ENCODE data around the gene SPATA1.
A peak's percentile ranks its signal among the peaks of the same experiment; 100 is the strongest.

Gene SPATA1, protein sequence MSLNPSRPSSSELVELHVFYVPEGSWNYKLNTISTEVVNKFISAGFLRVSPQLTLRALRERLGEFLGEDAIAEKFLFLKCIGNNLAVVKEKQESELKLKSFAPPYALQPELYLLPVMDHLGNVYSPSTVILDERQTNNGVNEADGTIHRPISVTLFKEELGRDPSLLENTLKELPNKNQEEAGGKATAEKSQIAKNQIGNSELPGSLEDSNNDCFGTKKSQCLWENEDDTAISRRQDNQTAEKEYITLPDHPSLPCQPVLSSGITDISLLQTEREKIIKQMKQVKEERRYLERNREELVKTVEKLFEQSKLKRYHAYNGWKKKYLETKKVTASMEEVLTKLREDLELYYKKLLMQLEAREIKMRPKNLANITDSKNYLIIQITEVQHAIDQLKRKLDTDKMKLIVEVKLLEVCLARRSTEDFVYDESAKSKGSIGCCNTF

DNA sequence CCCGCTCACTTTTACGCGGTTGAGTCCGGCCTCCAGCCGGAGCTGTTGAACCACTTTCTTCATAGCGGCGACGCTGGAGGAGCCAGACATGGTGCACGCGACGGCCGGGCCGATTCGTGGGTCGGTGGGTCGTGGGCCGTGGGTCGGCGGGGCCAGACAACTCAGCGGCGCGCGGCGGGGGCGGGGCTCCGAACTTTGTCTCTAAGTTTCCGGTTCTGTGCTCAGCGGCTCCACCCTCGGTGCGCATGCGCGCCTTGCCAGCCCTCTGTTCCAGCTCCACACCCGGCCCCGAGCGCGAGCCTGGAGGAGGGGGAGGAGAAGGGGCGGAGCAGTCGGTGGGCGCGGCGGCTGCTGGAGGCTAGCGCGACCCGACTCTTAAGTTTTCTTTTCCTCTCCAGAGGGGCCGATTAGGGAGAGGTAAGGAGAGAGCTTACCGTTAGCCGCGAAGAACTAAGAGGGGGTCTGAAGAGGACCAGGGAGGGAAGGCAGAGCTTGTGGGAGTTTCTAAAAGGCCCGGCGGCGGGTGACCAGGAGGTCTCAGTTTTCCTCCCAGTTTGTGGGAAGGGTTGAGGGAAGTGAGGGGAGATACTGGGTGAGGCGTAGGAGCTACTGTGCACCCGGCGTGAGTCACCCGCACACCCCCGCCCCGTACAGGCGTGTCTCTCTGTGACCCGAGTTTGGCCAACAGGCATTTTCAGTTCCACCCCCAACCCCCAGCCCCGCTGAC is at the start of gene SPATA1, which contains the start of gene GNG5:
SPATA1 (plus strand) TSS at position 385 of the 727 bp plus-strand sequence. CDS start 9,974 bp downstream, outside the sequence.
GNG5 (minus strand) TSS at position 580 of the 727 bp plus-strand sequence; CDS start at position 90, 490 bp downstream.
- peak; percentile 93 to 95 for DNase-seq (ENCODE audit: low read depth in 1 of 2, low spot score in 1 of 2)

- no peak for DNase-seq (ENCODE audit: low read depth in 1 of 2, low spot score in 1 of 2)
Observed at GRCh38 chr1:84462118-84462517, 44.1 kb upstream of the SPATA1 start.

- DNase-seq (ENCODE audit: low read depth in 1 of 2, low spot score in 1 of 2), result no peak
Observed at GRCh38 chr1:84467298-84467697, 38.9 kb upstream of the SPATA1 start.

DNA sequence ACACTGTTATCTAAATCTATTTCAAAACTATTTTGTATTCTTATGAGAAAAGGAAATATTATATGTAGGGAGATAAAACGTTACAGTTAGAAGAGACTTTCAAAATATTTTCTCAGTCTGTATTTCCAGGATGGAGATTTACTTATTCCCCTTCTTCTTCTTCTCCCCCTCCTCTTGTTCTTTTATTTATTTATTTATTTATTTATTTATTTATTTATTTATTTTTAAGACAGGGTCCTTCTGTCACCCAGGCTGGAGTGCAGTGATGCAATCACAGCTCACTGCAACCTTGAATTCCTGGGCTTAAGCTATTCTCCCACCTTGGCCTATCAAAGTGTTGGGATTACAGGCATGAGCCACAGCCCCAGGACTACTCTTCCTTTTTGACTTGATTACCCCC is 30.0 kb upstream of the SPATA1 start:
- DNase-seq (ENCODE audit: low read depth in 1 of 2, low spot score in 1 of 2), result no peak

GRCh38 chr1:84478876-84479868 is 27.0 kb upstream of the SPATA1 start, which contains the start of gene RPF1:
Gene RPF1, plus strand, starts transcription at chr1:84479266. Its CDS starts 16 bp downstream, at chr1:84479282.
- DNase-seq (ENCODE audit: low read depth in 1 of 2, low spot score in 1 of 2), result peak; percentile 63 to 73

DNA sequence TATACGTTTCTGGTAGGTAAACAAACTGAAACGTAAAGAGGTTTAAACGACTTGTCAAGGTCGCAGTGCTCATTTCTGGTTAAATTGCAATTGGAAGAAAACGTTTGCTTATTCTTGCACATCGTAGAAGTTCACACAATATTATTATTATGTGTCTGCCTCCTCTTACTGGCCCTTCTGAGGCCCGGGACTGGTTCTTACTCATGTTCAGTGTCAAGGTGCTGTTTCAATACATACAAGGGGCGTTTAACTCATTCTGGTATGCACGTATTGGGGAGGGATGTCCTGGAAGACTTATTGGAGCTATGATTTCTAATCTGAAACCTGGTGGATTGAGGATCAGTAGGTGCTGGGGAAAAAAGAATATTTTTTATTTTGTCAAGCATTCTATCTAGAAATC is 26.2 kb upstream of the SPATA1 start:
- no peak for DNase-seq (ENCODE audit: low read depth in 1 of 2, low spot score in 1 of 2)

- no peak for DNase-seq (ENCODE audit: low read depth in 1 of 2, low spot score in 1 of 2)
Observed at GRCh38 chr1:84480650-84481049, 25.5 kb upstream of the SPATA1 start.

DNA sequence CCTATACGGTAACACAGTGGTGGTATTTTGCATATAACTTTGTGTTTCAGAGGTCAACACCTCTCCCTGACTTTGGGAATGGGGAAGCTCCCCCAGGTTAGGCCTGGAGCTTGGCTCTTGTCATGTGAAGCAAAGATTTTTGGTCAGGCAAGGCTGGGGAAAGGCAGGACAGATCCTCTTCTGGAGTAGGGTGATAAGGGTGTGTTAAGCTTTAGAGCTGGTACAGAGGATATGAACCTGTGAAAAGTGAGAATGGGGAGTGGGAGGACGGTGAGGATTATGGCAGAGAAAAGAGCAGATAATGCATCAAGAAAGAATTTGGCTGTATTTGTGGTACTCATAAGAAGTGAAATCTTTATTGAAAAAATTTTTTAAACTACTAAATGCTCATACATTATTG is 24.9 kb upstream of the SPATA1 start:
- no peak for DNase-seq (ENCODE audit: low read depth in 1 of 2, low spot score in 1 of 2)

- no peak for DNase-seq (ENCODE audit: low read depth in 1 of 2, low spot score in 1 of 2)
Observed at GRCh38 chr1:84488107-84488506, 18.1 kb upstream of the SPATA1 start.

DNA sequence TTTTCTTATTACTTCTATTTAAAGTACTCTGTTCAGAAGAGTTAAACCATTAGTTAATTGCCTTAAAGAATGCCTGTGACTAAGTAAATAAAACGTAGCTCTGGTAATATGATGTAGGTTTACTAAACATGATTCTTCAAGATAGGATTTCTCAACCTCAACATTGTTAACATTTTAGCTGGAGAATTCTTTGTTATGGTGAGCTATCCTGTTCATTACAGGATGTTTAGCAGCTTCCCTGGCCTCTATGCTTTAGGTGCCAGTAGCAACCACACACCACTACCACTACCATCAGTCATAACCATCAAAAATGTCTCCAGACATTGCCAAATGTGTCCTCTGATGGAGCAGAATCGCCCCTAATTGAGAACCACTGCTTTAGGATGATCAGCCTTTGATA is 16.4 kb upstream of the SPATA1 start:
- DNase-seq (ENCODE audit: low read depth in 1 of 2, low spot score in 1 of 2), result no peak

DNA sequence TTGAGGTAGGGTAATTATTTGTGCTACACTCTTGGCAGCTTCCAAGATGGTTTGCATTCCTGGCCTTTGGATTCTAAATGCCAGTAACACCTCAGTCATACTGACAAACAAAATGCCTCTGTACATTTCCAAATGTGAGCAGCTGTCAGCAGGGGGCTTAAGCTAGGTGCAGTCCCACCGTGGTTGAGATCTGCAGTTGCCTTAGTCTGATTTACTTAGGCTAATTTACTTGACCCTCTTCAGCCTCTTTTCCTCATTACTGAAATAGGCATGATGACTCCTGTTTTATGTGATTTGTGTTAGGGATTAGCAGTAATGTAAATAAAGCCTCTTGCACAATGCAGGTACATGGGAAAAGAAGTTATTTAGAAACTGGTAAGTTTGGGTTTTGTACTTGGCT is 13.5 kb upstream of the SPATA1 start:
- no peak for DNase-seq (ENCODE audit: low read depth in 1 of 2, low spot score in 1 of 2)

GRCh38 chr1:84493747-84494146 is 12.4 kb upstream of the SPATA1 start:
- DNase-seq (ENCODE audit: low read depth in 1 of 2, low spot score in 1 of 2), result no peak

- no peak for DNase-seq (ENCODE audit: low read depth in 1 of 2, low spot score in 1 of 2)
Observed at GRCh38 chr1:84496498-84496897, 9.7 kb upstream of the SPATA1 start.

DNA sequence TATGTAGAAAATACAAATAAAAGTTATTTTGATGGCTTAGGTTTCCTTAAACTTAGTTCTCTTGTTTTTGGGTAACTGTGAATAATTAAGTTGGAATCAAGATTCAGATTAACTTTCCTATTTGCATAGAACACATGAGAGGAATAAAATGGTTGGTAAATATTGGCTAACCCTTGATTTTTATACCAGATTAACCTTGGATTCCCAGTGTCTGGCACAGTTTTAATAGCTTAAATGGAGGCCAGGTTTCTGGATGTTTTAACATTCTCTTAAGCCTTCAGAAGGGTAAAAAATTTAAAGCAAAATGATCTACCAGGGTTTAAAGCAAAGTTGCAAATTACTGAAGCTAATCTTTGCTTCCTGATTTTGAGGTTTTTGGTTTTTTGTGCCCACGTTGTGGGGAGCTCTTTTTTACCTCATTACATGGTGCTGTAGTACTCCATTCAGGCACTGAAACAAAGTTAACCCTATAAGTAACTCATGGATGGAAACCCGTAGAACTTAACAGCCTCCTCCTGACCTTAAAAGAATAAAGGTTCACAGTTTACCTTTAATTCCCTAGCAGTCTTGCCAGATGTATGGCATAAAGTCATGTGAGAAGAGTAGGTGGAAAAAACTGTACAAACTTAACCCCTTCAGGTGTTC is 8.4 kb upstream of the SPATA1 start:
- no peak for DNase-seq (ENCODE audit: low read depth in 1 of 2, low spot score in 1 of 2)

- DNase-seq (ENCODE audit: low read depth in 1 of 2, low spot score in 1 of 2), result no peak
Observed at GRCh38 chr1:84502927-84503326, 3.3 kb upstream of the SPATA1 start.

DNA sequence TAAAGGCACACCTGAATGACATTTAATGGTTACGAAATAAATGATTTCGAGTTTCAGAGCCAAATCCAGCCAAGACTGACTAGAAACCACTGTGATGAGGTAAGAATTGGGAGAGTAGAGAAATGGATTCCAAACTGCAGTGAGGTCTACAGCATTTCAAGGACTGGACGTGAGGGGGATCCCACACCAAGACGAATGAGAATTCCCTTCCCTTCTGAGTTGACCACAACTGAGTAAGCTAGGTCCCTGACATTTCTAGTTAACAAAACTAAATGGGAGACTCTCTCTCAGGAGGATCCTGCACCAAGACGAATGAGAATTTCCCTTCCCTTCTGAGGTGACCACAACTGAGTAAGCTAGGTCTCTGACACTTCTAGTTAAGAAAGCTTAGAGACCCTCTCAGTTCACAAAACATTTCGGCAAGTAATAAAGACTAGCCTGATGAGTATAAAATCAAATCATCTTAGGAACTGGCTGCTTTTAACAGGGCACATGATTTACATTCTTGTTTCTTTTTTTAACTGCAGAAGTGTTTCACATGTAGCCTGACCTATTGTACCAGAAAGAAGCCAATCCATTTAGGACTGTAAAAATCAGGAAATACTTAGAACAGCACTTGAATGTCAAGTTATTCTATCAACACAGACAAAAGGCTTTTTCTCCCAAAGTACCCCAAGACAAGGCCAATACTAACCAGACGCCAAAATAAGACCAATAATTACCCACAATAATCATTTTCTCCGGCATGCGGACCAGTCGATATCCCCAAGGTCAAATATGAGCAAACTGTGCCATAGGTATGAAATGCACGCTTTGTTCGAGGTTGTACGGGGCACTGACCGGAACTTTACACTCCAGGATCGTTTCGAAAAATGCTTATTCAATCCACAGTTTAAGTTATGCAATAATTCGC is 1.4 kb upstream of the SPATA1 start:
- DNase-seq (ENCODE audit: low read depth in 1 of 2, low spot score in 1 of 2), result no peak

GRCh38 chr1:84505493-84506001 is 639 bp upstream of the SPATA1 start:
- DNase-seq (ENCODE audit: low read depth in 1 of 2, low spot score in 1 of 2), result peak in 1 of 2 donors; percentile 11

GRCh38 chr1:84506729-84507453 is 705 bp downstream of the SPATA1 start:
- no peak for DNase-seq (ENCODE audit: low read depth in 1 of 2, low spot score in 1 of 2)

Measured in activated CD4-positive, alpha-beta T cell treated with anti-CD3 and anti-CD28 coated beads, Interleukin-2, amount 50 U/mL, for 24 hours (primary cell).